GM06990 (cell line): ENCODE measurements around the gene LTF.

ENCODE experiments used
- DNase-seq: peaks from one replicate; pipeline ENCODE4 v3.0.0-alpha.2; 2011; ENCODE audit not compliant: insufficient read length; ENCODE audit errors: extremely low read depth
- H3K27me3 ChIP-seq: replicated peaks from 2 replicates; pipeline ENCODE4 v1.6.0; 2011; ENCODE audit warnings: low read length; ENCODE audit not compliant: control insufficient read depth, insufficient read depth
- H3K36me3 ChIP-seq: 2 replicates; pipeline ENCODE4 v1.5.1; 2011; ENCODE audit warnings: low read length; ENCODE audit not compliant: control insufficient read depth, insufficient read depth
- H3K4me3 ChIP-seq: replicated peaks from 2 replicates; pipeline ENCODE4 v1.5.1; 2011; ENCODE audit warnings: low read depth, mild to moderate bottlenecking, control low read depth, low read length
- TF ChIP-seq, protein P1 (sequence below): IDR thresholded peaks from 2 replicates; pipeline ENCODE4 v1.5.1; 2011; ENCODE audit warnings: low read length, control low read depth, mild to moderate bottlenecking, inconsistent platforms; ENCODE audit not compliant: insufficient read depth, poor library complexity, severe bottlenecking

LTF gene

DNA sequence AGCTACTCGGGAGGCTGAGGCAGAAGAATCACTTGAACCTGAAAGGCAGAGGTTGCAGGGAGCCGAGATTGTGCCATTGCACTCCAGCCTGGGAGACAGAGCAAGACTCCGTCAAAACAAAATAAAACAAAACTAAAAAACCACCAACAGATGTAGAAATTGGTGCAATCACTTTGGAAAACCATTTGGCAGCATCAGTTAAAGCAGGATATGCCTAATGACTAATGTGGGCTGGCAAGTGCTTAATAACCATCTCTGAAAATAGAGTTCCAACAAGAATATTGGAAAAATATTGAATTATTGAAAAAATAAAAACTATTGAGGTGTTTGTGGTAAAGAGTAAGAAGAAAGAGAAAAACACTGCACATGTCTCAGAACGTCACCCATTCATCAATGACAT, 16.9 kb upstream of the LTF start:
- TF ChIP-seq, protein P1, sequence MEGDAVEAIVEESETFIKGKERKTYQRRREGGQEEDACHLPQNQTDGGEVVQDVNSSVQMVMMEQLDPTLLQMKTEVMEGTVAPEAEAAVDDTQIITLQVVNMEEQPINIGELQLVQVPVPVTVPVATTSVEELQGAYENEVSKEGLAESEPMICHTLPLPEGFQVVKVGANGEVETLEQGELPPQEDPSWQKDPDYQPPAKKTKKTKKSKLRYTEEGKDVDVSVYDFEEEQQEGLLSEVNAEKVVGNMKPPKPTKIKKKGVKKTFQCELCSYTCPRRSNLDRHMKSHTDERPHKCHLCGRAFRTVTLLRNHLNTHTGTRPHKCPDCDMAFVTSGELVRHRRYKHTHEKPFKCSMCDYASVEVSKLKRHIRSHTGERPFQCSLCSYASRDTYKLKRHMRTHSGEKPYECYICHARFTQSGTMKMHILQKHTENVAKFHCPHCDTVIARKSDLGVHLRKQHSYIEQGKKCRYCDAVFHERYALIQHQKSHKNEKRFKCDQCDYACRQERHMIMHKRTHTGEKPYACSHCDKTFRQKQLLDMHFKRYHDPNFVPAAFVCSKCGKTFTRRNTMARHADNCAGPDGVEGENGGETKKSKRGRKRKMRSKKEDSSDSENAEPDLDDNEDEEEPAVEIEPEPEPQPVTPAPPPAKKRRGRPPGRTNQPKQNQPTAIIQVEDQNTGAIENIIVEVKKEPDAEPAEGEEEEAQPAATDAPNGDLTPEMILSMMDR, result no peak
- Histone ChIP-seq H3K27me3 (no peaks in the 10 kb centered on the region; the same call in none of the 2 replicates), H3K36me3 (no peaks in the 10 kb centered on the region), H3K4me3 (no peak overlapping the region)
- DNase-seq, result no peak

DNA sequence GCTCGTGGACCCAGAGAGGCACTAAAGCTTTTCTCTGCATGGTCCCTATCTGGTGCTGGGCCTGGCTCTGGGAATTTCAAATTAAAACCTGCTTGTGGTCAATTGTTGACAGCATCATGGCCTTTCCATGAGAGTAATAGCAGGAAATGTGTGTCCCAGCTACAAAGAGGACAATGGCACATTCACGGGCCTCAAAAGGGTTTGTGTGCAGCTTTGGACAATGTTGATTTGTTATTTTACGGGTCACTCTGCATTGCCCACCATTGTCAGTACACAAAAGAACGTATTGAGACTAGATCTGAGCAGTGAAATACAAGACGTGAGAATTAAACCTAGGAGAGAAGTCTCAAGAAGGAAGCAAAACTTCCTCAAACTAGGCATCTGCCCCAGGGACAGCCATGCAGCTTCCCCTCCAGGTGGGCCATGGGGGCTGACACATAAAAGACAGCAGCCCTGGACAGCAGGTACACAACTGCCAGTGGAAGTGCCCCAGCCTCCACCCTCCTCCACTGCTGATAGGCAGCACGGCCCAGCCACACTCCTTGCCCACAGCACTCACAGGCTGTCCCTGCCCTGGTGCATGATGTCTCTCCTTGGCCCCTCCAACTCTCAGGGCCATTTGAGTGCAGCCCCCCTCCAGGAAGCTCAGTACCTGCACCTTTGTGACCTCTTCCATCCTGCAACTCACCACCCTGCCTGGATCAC, 15.9 kb upstream of the LTF start:
- Histone ChIP-seq H3K36me3 (no peaks in the 10 kb centered on the region), H3K4me3 (no peak overlapping the region), H3K27me3 (no peaks in the 10 kb centered on the region; the same call in none of the 2 replicates)
- DNase-seq, result no peak
- TF ChIP-seq, protein P1, result no peak

DNA sequence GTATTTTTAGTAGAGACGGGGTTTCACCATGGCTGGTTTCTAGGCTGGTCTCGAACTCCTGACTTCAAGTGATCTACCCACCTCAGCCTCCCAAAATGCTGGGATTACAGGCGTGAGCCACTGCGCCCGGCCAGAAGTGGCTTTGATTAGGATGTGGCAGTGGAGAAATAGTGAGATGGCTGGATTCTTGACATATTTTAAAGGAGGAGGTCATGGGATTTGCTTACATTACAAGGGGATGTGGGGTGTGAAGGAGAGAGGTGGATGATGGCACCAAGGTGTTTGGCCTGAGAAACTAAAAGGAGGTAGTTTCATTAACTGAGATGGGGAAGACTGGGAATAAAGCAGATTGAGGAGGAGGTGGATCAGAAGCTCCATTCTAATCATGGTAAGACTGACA, 15.0 kb upstream of the LTF start:
- no peak overlapping the region for H3K4me3 ChIP-seq
- H3K27me3 ChIP-seq, result no peaks in the 10 kb centered on the region; the same call in none of the 2 replicates
- TF ChIP-seq, protein P1, result no peak
- H3K36me3 ChIP-seq, result no peaks in the 10 kb centered on the region
- DNase-seq, result no peak

DNA sequence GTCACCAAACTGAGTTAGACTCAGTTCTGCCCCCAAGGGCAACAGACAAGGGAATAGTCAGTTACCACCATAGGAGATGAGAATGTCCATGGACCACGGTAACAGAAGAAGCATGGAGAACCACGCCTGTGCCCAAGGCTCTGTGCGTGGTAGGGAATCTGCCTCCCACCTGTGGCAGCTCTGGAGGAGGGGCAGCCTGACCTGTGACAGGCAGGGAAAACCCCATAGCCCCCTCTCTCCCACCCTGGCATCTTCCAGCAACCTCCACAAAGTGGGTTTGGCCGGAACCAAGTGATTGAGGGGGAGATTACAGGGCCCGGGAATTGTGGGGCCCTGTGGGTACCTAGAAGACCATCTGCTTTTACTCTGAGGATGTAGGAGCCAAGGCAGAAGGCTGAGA, 14.3 kb upstream of the LTF start:
- TF ChIP-seq, protein P1, result no peak
- no peak overlapping the region for H3K4me3 ChIP-seq
- no peaks in the 10 kb centered on the region; the same call in none of the 2 replicates for H3K27me3 ChIP-seq
- DNase-seq, result no peak
- H3K36me3 ChIP-seq, result no peaks in the 10 kb centered on the region

DNA sequence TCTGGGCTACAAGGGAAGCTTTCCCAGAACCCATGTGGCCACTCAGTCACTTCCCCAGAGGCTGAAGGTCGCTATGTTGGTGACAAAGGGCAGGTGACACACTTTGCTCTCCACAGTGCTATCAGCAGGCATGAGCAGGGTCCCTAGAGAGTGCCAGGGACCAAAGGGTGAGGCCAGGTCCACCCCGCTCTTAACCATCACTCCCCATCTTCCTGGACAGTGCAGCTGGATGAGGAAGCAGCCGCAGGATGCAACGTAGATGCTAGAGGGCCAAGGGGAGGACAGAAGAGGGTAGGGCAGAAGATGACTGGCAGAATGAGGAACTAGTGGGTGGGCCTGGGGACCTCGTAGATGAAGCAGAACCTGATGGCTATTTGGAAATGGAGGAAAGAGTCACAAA, 13.6 kb upstream of the LTF start:
- TF ChIP-seq, protein P1, result no peak
- H3K4me3 ChIP-seq, result no peak overlapping the region
- H3K27me3 ChIP-seq, result no peaks in the 10 kb centered on the region; the same call in none of the 2 replicates
- H3K36me3 ChIP-seq, result no peaks in the 10 kb centered on the region
- no peak for DNase-seq

DNA sequence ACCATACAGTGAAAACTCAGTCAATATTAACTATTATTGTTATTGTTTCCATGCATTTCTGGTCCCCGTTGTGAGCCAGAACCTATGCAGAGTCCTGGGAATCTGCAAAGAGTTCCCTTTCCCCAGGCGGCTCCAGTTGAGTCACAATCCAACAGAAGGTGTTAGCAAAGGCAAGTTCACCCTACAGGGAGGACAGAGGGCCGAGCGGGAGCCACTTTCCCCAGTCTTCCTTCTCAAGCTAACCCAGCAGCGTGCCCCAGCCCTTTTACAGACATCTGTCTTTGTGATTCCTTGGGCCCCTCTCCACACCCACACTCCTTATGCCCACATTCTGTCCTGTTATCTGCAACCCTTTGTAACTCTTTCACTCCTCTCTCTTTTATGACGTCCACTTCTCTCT, 13.1 kb upstream of the LTF start:
- Histone ChIP-seq H3K4me3 (no peak overlapping the region), H3K27me3 (no peaks in the 10 kb centered on the region; the same call in 1 of the 2 replicates), H3K36me3 (no peaks in the 10 kb centered on the region)
- DNase-seq, result no peak
- TF ChIP-seq, protein P1, result no peak
